Activated CD8-positive, alpha-beta memory T cell treated with anti-CD3 and anti-CD28 coated beads for 36 hours (primary cell): Measurements from ENCODE around the gene DDIT4. TPM values are rescaled to one million over a fixed set of nuclear protein-coding genes. Genes with fewer than 3 reads are reported as not detected.

ENCODE experiments used
- CTCF ChIA-PET: fragments of 350-600 bp; sonication (Branson Sonifier 250); formaldehyde crosslinking; loops from one replicate; lab custom pipeline; 2021; ENCODE audit warnings: antibody characterized with exemption; lab: Charles Lee
- POLR2A ChIA-PET: fragments of 350-600 bp; sonication (Branson Sonifier 250); formaldehyde crosslinking; loops from one replicate; lab custom pipeline; 2021; ENCODE audit warnings: antibody characterized with exemption; lab: Charles Lee
- total RNA-seq, 2 experiments: library from RNA; stranded (reverse); gene quantifications; one replicate each; pipeline ENCODE4 v1.2.3, GENCODE V29; 2021

The DDIT4 gene
- total RNA-seq, 2 experiments from 2014 or later = 391 to 421 TPM

GRCh38 chr10:72243822-72244437 lies 29.8 kb upstream of the DDIT4 start:
- CTCF ChIA-PET = interaction anchor here (1.0 kb wide), 1 partner anchor 17 kb away, joined by 3 read pairs; no protein-coding TSS in a partner anchor
- POLR2A ChIA-PET = no interaction called here

- ChIA-PET CTCF (interaction anchor here (1.0 kb wide), 1 partner anchor 16 kb away, joined by 3 read pairs; no protein-coding TSS in a partner anchor), POLR2A (no interaction called here)
Measured at GRCh38 chr10:72244573-72245038, 29.1 kb upstream of the DDIT4 start.

- ChIA-PET POLR2A (interaction anchor here (1.0 kb wide), 1 partner anchor 30 kb away, joined by 3 read pairs; no protein-coding TSS in a partner anchor), CTCF (interaction anchor here (1.1 to 3.7 kb wide), 6 partner anchors 15 to 51 kb away, joined by 3 to 19 read pairs (median 3); partner anchors contain the start of gene DDIT4)
Measured at GRCh38 chr10:72245949-72246525, 27.7 kb upstream of the DDIT4 start.

- POLR2A ChIA-PET = interaction anchor here (0.6 to 3.0 kb wide), 10 partner anchors 9 to 87 kb away, joined by 3 to 17 read pairs (median 3); partner anchors contain the start of genes ANAPC16, ASCC1 and DDIT4
- CTCF ChIA-PET = interaction anchor here (0.6 to 3.7 kb wide), 5 partner anchors 10 to 87 kb away, joined by 3 to 19 read pairs (median 4); no protein-coding TSS in a partner anchor
Measured at GRCh38 chr10:72248468-72249151, 25.1 kb upstream of the DDIT4 start.

GRCh38 chr10:72249176-72249862 lies 24.4 kb upstream of the DDIT4 start:
- CTCF ChIA-PET = interaction anchor here (3.7 kb wide), 1 partner anchor 12 kb away, joined by 19 read pairs; no protein-coding TSS in a partner anchor
- POLR2A ChIA-PET = interaction anchor here (3.0 kb wide), 1 partner anchor 25 kb away, joined by 16 read pairs; the partner anchor contains the start of gene DDIT4

GRCh38 chr10:72250666-72251065 lies 23.1 kb upstream of the DDIT4 start:
- POLR2A ChIA-PET = interaction anchor here (0.7 to 0.9 kb wide), 2 partner anchors 23 to 76 kb away, joined by 4 to 5 read pairs; partner anchors contain the start of gene DDIT4
- CTCF ChIA-PET = interaction anchor here (0.6 kb wide), 1 partner anchor 1236 kb away, joined by 3 read pairs; no protein-coding TSS in a partner anchor

- ChIA-PET POLR2A (interaction anchor here (0.9 kb wide), 1 partner anchor 22 kb away, joined by 5 read pairs; the partner anchor contains the start of gene DDIT4), CTCF (no interaction called here)
Measured at GRCh38 chr10:72251635-72252034, 22.1 kb upstream of the DDIT4 start.

- CTCF ChIA-PET = interaction anchor here (1.3 kb wide), 1 partner anchor 203 kb away, joined by 3 read pairs; no protein-coding TSS in a partner anchor
Measured at GRCh38 chr10:72252972-72253371, 20.8 kb upstream of the DDIT4 start.

GRCh38 chr10:72253578-72253977 lies 20.1 kb upstream of the DDIT4 start:
- POLR2A ChIA-PET = interaction anchor here (0.6 to 2.8 kb wide), 2 partner anchors 20 to 68 kb away, joined by 3 to 8 read pairs; partner anchors contain the start of gene DDIT4
- CTCF ChIA-PET = interaction anchor here (1.3 to 1.5 kb wide), 2 partner anchors 22 to 204 kb away, joined by 3 to 4 read pairs; no protein-coding TSS in a partner anchor

More at GRCh38 chr10:72252972-72253371, 20.8 kb upstream of the DDIT4 start:
- POLR2A ChIA-PET = interaction anchor here (0.6 kb wide), 1 partner anchor 69 kb away, joined by 3 read pairs; no protein-coding TSS in a partner anchor

- ChIA-PET CTCF (interaction anchor here (0.7 to 1.5 kb wide), 4 partner anchors 20 to 208 kb away, joined by 3 to 4 read pairs (median 4); no protein-coding TSS in a partner anchor), POLR2A (interaction anchor here (2.8 kb wide), 1 partner anchor 19 kb away, joined by 8 read pairs; the partner anchor contains the start of gene DDIT4)
Measured at GRCh38 chr10:72254813-72255568, 18.7 kb upstream of the DDIT4 start.

- CTCF ChIA-PET = interaction anchor here (0.7 to 1.1 kb wide), 3 partner anchors 29 to 209 kb away, joined by 3 to 4 read pairs (median 4); no protein-coding TSS in a partner anchor
Measured at GRCh38 chr10:72255977-72256729, 17.6 kb upstream of the DDIT4 start.

GRCh38 chr10:72257051-72257892 lies 16.5 kb upstream of the DDIT4 start:
- POLR2A ChIA-PET = no interaction called here

More at GRCh38 chr10:72255977-72256729, 17.6 kb upstream of the DDIT4 start:
- POLR2A ChIA-PET = interaction anchor here (0.6 to 2.8 kb wide), 2 partner anchors 18 to 39 kb away, joined by 4 to 8 read pairs; partner anchors contain the start of gene DDIT4

GRCh38 chr10:72258617-72259016 lies 15.1 kb upstream of the DDIT4 start:
- POLR2A ChIA-PET = interaction anchor here (0.6 to 4.9 kb wide), 2 partner anchors 15 to 60 kb away, joined by 3 to 84 read pairs; partner anchors contain the start of gene DDIT4
- CTCF ChIA-PET = interaction anchor here (0.7 to 3.5 kb wide), 6 partner anchors 10 to 490 kb away, joined by 3 to 33 read pairs (median 3); partner anchors contain the start of gene DDIT4

More at GRCh38 chr10:72257051-72257892, 16.5 kb upstream of the DDIT4 start:
- CTCF ChIA-PET = no interaction called here

GRCh38 chr10:72259491-72260238 lies 14.1 kb upstream of the DDIT4 start:
- CTCF ChIA-PET = interaction anchor here (0.6 to 3.5 kb wide), 8 partner anchors 11 to 190 kb away, joined by 3 to 33 read pairs (median 6); partner anchors contain the start of gene DDIT4
- POLR2A ChIA-PET = interaction anchor here (0.5 to 4.9 kb wide), 10 partner anchors 12 to 75 kb away, joined by 3 to 84 read pairs (median 9); partner anchors contain the start of genes ASCC1 and DDIT4
